Endothelial cell of umbilical vein (primary cell): ENCODE measurements around the gene SHC1. TPM values are rescaled to one million over a fixed set of nuclear protein-coding genes. Genes with fewer than 3 reads are reported as not detected.

ENCODE experiments used
- BruUV-seq: library from RNA; stranded (reverse); fragments of 400-500 nt; replicated peaks from 2 replicates; lab custom pipeline; 2021; lab: Mats Ljungman, UMichigan
- CTCF ChIA-PET: fragments of 300-600, 350-600 bp; sonication (Branson Sonifier 250); formaldehyde crosslinking; loops from one replicate; lab custom pipeline; 2021; ENCODE audit warnings: antibody characterized with exemption, inconsistent platforms; lab: Charles Lee
- POLR2A ChIA-PET: fragments of 300-600, 350-600 bp; sonication (Branson Sonifier 250); formaldehyde crosslinking; loops from one replicate; lab custom pipeline; 2021; ENCODE audit warnings: antibody characterized with exemption, inconsistent platforms; lab: Charles Lee
- DNase-seq: peaks from one replicate; pipeline ENCODE4 v3.0.0-alpha.2; 2011; ENCODE audit warnings: low read depth, low spot score
- FAIRE-seq: peaks from 2 replicates; lab custom pipeline; 2011; peaks lifted over from hg19 to GRCh38; lab: Jason Lieb, UNC
- H2AFZ ChIP-seq: 2 replicates; pipeline ENCODE4 v1.6.0; 2012; ENCODE audit warnings: low read depth, low read length, control low read depth, inconsistent platforms
- H3K27ac ChIP-seq: 2 replicates; pipeline ENCODE4 v1.5.1; 2011; ENCODE audit warnings: low read depth, mild to moderate bottlenecking, control low read depth, low read length, moderate library complexity; ENCODE audit not compliant: insufficient read depth
- H3K27me3 ChIP-seq, 2 experiments: 2 replicates each; pipeline versions ENCODE4 v1.6.0 to v1.6.1; 2011; ENCODE audit warnings: low read length in 2 of 2, mixed read lengths in 1 of 2; ENCODE audit not compliant: control insufficient read depth in 2 of 2, insufficient read depth in 2 of 2
- H3K36me3 ChIP-seq, 2 experiments: 2 replicates in 1 of 2; 3 replicates in 1 of 2; pipeline ENCODE4 v1.5.1; 2011; ENCODE audit warnings: low read length in 2 of 2, mild to moderate bottlenecking in 1 of 2, moderate library complexity in 1 of 2; ENCODE audit not compliant: control insufficient read depth in 2 of 2, insufficient read depth in 2 of 2; ENCODE audit errors: extremely low read depth in 1 of 2
- H3K4me1 ChIP-seq: 3 replicates; pipeline ENCODE4 v1.5.1; 2011; ENCODE audit warnings: mild to moderate bottlenecking, low read length; ENCODE audit not compliant: control insufficient read depth, insufficient read depth; ENCODE audit errors: extremely low read depth
- H3K4me2 ChIP-seq: 2 replicates; pipeline ENCODE4 v1.6.1; 2011; ENCODE audit warnings: low read length, control low read depth, mixed read lengths; ENCODE audit not compliant: insufficient read depth
- H3K4me3 ChIP-seq, 3 experiments: fragments of 200-600 bp in 1 of 3; sonication (generic), shearing (Covaris generic) in 1 of 3; replicated peaks in 1 of 3; 2 replicates each; pipeline ENCODE4 v1.5.1; 2011 to 2016; ENCODE audit warnings: control low read depth in 3 of 3, low read length in 3 of 3, mild to moderate bottlenecking in 2 of 3, inconsistent platforms in 1 of 3, low read depth in 1 of 3, moderate library complexity in 1 of 3; ENCODE audit not compliant: insufficient read depth in 1 of 3
- H3K79me2 ChIP-seq: 2 replicates; pipeline ENCODE4 v1.6.0; 2012; ENCODE audit warnings: low read length, inconsistent platforms; ENCODE audit not compliant: control insufficient read depth, insufficient read depth
- H3K9ac ChIP-seq: replicated peaks from 2 replicates; pipeline ENCODE3; 2011; ENCODE audit warnings: low read length, control low read depth; ENCODE audit not compliant: insufficient read depth; ENCODE audit errors: extremely low read depth
- H3K9me1 ChIP-seq: replicated peaks from 3 replicates; pipeline ENCODE4 v1.6.0; 2011; ENCODE audit warnings: mild to moderate bottlenecking, low read length; ENCODE audit not compliant: control insufficient read depth, insufficient read depth; ENCODE audit errors: extremely low read depth
- H3K9me3 ChIP-seq: replicated peaks from 2 replicates; pipeline ENCODE4 v1.5.1; 2012; ENCODE audit warnings: low read length, inconsistent platforms; ENCODE audit not compliant: control insufficient read depth, insufficient read depth
- H4K20me1 ChIP-seq: replicated peaks from 2 replicates; pipeline ENCODE3; 2011; ENCODE audit warnings: mild to moderate bottlenecking, low read length; ENCODE audit not compliant: control insufficient read depth, insufficient read depth; ENCODE audit errors: extremely low read depth
- CTCF ChIP-seq, 2 donors: IDR thresholded peaks; 1 replicate in 1 of 2; 2 replicates in 1 of 2; pipeline ENCODE4 v1.5.1; 2011; ENCODE audit warnings: low read length in 2 of 2, mild to moderate bottlenecking in 2 of 2, moderate library complexity in 2 of 2, control low read depth in 1 of 2, inconsistent platforms in 1 of 2, low read depth in 1 of 2; ENCODE audit not compliant: insufficient read depth in 1 of 2; ENCODE audit errors: extremely low read depth in 1 of 2
- EZH2 ChIP-seq: IDR thresholded peaks from 2 replicates; pipeline ENCODE4 v1.6.1; 2012; ENCODE audit warnings: borderline replicate concordance, low read depth, mild to moderate bottlenecking, moderate library complexity, low read length, inconsistent platforms; ENCODE audit not compliant: severe bottlenecking
- FOS ChIP-seq: IDR thresholded peaks from 2 replicates; pipeline ENCODE4 v1.6.1; 2011; ENCODE audit warnings: mild to moderate bottlenecking, low read length, moderate library complexity, borderline replicate concordance; ENCODE audit not compliant: insufficient read depth
- GATA2 ChIP-seq: IDR thresholded peaks from 2 replicates; pipeline ENCODE4 v1.7.0; 2011; ENCODE audit warnings: low read depth, mild to moderate bottlenecking, moderate library complexity, mixed read lengths, low read length; ENCODE audit not compliant: insufficient read length, insufficient read depth
- POLR2AphosphoS5 ChIP-seq: IDR thresholded peaks from 2 replicates; pipeline ENCODE4 v1.6.1; 2012; ENCODE audit warnings: low read depth, mild to moderate bottlenecking, control low read depth, low read length, moderate library complexity; ENCODE audit not compliant: insufficient read depth
- dilution Hi-C: fragments of 300-500 bp; cut with MboI; formaldehyde crosslinking; loops from one replicate; pipeline ENCODE4 v1.15.0; 2019; ENCODE audit warnings: low sequenced_read_pairs; ENCODE audit not compliant: extremely low pct_ligation_motif_present
- intact Hi-C: fragments of 100-400 bp; cut with micrococcal nuclease; formaldehyde crosslinking; loops from one replicate; pipeline ENCODE4 v1.10.0; 2022
- polyA plus RNA-seq, 4 experiments: library from polyadenylated mRNA; depleted of rRNA in 3 of 4; stranded (reverse) in 3 of 4; unstranded in 1 of 4; fragments of >200 nt; gene quantifications; 2 replicates each; pipeline versions ENCODE4 v1.2.1 to v1.2.3, GENCODE V29; 2011 to 2012; ENCODE audit warnings: missing spikeins in 1 of 4
- total RNA-seq: library from RNA; stranded (reverse); gene quantifications from 2 replicates; pipeline ENCODE4 v1.2.3, GENCODE V29; 2021
- TF ChIP-seq, protein P1 (sequence below): IDR thresholded peaks from 2 replicates; pipeline ENCODE4 v1.6.1; 2011; ENCODE audit not compliant: insufficient read depth, insufficient read length

Gene SHC1
- total and polyA plus RNA-seq, 2 donors (not counting 3 experiments of a cell fraction or from before 2014, with no cell fraction given): 316 to 324 TPM

DNA sequence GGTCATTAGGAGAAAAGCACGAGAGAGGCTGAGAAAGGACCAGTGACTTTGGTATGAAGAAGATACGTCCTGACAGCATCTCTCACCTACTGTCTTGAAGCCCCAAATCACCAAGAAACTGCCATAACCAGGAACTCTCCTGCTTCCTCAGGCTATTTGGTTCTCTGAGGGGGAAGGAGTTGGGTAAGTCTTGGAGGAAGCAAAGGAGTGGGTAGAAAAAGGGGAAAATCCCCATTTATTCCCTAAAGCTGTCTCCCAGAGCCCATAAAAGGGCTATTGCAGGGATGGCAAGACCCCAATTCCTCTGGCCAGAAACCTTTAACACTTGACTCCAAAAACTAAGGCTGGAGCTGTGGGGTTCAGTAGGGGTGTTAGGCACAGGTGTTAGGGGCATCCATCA, 12.5 kb downstream of the SHC1 start:
- Histone ChIP-seq H3K4me1 (peaks cover 33% of the 10 kb centered on the region), H3K4me3 (no peak overlapping the region), H3K27ac (no peak overlapping the region), H4K20me1 (no peaks in the 10 kb centered on the region), H3K9me1 (no peaks in the 10 kb centered on the region), H3K9ac (no peak overlapping the region), H2AFZ (no peak overlapping the region), H3K36me3 (peaks cover 0 to 10% of the 10 kb centered on the region in 2 experiments), H3K79me2 (peaks cover 9% of the 10 kb centered on the region), H3K4me2 (no peak overlapping the region), H3K27me3 (no peaks in the 10 kb centered on the region), H3K9me3 (no peaks in the 10 kb centered on the region)
- BruUV-seq: no TSS peak
- FAIRE-seq (no peak), DNase-seq (no peak)
- intact Hi-C loops (no loop called here), dilution Hi-C loops (no loop called here)
- ChIA-PET POLR2A (no interaction called here), CTCF (interaction anchor here (1.2 to 1.4 kb wide), 2 partner anchors 14 to 59 kb away, joined by 3 to 4 read pairs; no protein-coding TSS in a partner anchor)
- no peak for TF ChIP-seq CTCF (IDR thresholded peaks at IDR 0.05; ENCODE audit: extremely low read depth in 1 of 2, insufficient read depth in 1 of 2, low read depth in 1 of 2, low read length in 2 of 2)
- TF ChIP-seq GATA2: no peak
- TF ChIP-seq EZH2: no peak
- no peak for TF ChIP-seq POLR2AphosphoS5
- TF ChIP-seq, protein P1, sequence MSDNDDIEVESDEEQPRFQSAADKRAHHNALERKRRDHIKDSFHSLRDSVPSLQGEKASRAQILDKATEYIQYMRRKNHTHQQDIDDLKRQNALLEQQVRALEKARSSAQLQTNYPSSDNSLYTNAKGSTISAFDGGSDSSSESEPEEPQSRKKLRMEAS: no peak
- TF ChIP-seq FOS: no peak
